DMS153 treated with DMSO at 0.1 percent for 48 hours (cell line): ENCODE results near the gene COPS3.

Experiments used
- DNase-seq: peaks from one replicate; lab custom pipeline; 2025; ENCODE audit not compliant: unreplicated experiment; lab: John Stamatoyannopoulos, UW

The COPS3 gene

DNA sequence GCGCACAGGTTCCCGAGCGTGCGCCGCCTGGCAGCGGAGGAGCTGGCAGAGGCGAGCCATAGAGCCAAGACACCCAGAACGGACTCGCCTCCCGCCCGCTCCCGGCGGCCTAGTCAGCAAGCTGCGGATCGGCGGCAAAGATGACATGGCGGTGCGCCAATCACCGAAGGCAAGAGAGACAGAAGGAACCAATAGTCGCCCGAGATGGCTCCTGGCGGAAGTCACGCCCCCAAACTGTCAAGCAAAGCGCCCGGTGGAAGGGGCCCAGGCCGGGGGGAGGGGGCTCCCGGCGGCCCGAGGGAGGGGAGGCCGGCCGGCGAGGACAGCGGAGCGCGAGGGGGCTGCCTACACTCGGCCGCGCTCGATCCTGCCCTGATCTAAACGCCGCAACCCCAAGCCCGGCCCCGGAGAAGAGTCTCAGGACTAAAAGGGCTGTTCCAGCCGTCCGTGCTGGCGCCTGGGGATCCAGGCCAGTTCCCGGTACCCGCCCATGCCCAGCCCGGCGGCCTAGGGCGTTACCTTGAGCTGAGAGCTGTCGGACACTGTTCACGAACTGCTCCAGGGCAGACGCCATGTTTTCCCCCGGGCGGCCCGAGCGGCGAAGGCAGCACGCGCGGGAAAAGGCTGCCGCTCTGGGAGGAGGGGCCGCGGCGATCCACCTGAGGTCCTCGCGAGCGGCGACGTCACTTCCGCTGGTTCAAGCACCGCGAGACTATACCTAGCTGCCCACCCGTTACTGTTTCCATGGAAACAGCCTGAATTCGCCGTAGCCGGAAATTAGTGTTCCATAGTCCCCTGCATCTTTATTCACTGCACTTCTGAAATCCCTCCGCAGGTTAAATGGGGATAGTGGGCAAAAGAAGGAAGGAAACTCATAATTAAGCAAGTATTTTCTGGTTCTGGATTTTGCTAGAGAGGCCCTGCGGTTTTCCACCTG lies at the start of gene COPS3:
Gene COPS3, minus strand, starts transcription at position 634 of the 937 bp plus-strand sequence. Its CDS starts 60 bp downstream, at position 574.
- DNase-seq, result peak; percentile 64

DNA sequence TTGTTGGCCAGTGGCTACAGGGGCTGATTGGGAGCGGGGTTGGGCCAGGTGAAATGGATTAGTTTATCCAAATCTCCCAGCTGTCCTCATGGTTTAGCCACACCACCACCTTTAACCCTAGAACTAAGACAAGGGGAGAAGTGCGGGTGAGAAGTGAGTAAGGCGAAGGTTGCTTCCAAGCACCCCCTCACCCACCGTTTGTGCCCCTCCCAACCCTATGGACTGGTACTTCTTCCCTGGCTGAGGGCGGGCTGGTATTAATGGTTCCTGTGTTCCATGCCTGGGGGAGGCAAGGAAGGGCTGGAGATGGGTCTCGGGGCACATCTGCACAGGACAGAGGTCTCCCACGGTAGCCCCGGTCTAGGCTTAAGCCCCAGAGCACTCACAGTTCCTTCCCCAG lies 47.2 kb upstream of the COPS3 start:
- no peak for DNase-seq

DNA sequence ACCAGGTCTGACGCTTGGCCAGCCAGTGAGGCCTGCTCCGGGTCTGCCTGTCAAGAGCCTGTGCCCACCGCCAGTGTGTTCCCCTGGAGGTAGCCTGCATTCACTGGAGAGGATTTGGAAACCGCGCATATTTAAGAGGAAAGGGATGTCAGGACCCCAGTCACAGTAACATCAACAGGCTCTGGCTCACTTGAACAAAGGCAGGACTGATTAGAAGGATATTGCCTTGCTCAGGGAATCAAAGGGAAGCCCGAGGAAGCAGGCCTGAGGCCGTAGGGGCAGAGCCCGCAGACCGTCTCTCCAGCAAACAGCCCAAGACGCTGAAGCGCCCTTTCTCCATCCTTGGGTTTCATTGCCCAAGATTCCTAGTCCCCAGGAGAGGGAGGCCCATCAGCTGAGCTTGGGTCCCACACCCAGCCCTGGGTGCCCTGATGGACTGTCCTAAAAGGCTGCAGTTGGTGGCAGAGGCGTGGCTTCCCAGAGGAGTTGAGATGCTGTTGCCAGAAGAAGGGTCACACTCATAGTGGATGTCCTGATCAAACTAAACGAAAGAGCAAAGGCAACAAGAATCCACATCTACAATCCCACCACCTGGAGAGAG lies 45.3 kb upstream of the COPS3 start:
- no peak for DNase-seq

DNA sequence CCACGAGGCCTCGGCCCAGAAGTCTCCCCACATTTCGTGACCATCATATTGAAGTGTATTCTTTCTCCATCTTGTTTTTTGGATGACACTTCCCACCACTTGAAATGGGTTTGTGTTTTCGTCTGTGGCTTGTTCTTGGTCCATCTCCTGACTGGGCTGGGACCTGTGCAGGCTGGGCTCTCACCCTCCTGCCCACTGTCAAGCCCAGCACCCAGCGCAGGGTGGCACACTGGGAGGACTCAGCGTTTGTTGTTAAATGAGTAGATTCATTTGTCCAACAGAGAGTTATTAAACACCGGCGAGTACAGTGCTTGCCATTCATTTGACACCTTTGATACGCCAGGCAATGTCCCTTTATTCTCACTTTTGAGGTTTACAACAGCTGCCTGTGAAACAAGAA lies 44.8 kb upstream of the COPS3 start:
- no peak for DNase-seq

DNA sequence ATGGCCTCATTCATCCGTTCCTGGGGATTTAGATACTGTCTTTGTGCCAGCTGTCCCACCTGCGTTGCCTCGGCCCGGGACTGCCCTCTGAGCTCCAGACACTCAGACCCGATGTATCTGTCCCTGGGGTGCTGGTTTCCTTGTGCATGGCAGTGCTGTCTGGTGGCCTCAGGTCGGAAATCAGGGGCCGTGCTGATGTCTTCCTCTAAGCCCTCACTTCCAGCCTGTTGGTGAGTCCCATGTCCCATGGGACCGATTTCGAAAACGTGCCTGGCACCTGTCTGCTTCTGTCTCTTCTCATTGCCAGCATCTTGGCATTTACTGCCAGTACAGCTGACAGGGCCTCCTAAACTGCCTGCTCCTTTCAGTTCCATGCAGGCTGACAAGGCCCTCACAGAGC lies 44.2 kb upstream of the COPS3 start:
- no peak for DNase-seq

DNA sequence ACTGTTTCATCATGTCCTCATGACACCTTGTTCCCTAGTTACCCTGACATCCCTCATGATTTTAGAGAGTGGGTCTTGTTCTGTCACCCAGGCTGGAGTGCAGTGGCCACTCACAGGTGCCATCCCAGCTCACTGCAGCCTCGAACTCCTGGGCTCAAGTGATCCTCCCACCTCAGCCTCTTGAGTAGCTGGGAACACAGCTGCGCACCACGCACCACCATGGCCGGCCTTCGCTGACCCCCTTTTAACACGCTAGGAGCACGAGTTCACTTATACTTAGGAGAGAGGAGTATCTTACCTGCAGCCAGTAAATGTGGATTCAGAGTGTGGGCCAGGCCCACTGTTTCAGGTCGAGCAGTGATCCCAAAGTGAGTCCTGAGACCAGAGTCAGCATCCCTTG lies 43.6 kb upstream of the COPS3 start:
- no peak for DNase-seq

DNA sequence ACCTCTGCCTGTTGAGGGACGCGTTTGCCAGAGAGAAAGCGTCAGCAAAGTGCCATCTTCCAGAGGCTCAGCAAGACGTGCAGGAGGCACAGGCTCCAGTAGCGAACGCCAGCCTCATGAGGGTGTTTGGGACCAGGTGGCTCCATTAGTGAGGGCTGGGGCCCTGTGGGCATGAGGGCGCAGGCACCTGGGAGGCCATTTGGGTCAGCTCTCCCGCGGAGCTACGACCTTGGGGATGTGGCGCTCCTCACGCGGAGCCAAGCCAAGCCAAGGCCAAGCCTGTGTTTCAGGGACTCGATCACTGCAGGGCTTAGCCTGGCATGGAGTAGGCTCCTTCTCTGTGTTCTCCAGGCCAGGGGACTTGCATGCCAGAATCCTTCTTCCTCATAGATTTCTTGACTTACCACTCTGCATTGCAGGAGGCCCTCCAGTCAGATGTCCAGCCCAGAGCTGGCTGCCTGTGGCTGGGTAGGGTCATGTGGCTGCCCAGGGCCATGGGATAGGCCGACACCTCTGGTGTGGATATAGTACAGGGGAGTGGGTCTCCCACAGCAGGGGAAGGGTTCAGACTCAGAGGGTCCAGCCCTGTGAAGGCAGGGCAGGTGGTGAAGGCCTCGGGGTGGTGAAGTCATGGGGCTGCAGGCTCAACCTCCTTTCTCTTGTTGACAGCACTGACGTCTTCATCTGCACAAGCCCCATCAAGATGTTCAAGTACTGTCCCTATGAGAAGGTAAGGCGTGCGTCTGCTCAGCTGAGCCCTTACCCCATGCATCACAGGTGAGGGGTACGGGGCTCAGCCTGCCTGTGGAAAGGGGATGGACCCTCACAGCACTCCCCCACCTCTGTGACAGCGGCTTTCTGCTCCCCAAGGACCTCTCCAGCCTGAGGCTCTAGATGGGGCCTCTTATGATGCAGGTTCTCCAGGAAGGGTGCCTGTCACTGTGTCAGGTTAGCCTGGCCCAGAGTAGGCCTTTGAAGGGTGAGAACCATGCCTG lies 41.8 kb upstream of the COPS3 start:
- no peak for DNase-seq

DNA sequence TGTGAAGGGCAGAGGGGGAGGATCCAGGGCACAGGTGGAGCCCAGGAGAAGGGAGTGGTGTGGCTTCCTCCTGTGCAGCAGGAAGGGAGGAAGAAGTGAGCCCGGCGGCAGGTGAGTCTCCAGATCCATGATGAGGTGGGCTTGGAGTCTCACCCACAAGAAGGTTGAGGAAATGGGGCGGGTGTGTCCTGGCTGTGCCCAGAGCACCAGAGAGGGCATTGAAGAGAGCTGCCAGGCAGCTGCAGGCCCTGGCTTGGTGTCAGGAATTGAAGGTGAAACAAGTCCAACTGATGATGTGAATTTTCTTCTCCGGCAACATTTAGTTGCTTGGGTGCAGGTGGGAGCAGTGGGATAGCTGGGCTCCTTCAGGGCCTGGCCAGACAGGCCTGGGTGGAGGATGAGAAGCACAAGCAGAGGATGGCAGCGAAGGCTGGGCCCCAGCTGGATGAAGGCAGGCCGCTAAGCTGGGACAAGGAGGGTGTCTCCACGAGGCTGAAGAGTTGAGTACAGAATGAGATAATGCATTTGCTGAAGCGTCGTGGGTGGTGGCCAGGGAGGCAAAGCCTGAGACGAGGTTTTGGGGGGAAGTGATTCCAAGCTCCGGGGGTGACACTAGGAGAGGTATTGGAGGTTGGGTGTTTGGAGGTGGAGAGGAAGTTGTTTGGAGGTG lies 40.4 kb upstream of the COPS3 start:
- no peak for DNase-seq

DNA sequence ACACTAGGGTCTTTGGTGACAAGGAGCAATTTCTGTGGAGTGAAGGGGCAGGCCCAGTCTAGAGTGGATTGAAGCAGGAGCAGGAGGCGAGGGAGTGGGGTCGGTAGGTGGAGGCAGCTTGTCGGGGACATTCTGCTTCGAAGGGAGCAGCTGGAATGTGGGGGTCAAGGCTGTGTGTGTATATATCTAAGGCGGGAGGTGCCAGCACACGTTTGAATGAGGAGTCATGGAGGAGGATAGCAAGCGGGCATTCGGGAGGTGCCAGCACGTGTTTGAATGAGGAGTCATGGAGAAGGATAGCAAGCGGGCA lies 39.8 kb upstream of the COPS3 start:
- no peak for DNase-seq

DNA sequence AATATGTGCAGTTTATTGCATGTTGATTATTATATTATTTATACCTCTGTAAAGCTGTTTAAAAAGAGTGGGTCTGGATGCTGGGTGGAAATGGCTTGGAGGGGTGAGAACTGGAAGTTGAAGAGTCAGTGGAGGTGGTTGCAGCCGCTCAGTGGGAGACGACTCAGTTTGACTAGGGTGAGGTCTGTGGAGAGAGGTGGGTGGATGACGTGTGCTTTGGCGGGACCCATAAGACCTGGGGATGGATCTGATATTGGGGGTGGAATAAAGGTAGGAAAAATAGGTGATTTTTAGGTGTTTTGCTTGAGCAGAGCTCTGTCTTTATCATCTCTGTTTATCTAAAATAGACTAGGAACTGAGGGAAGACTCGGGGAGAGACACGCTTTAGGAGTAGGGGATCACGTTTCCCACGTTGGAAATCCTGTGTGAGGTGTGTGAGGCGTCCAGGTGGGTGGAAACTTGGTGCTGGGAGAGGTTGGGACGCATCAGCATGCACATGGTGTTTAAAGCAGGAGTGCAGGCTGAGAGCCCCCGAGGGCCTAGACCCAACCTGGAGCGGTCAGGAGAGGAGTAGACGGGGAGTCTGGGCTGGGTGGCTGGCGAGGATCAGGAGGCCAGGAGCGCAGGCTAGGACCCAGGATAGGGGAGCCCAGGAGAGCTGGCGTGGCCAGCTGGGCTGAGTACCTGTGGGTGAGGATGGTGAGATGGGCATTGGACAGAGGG lies 39.3 kb upstream of the COPS3 start:
- no peak for DNase-seq

DNA sequence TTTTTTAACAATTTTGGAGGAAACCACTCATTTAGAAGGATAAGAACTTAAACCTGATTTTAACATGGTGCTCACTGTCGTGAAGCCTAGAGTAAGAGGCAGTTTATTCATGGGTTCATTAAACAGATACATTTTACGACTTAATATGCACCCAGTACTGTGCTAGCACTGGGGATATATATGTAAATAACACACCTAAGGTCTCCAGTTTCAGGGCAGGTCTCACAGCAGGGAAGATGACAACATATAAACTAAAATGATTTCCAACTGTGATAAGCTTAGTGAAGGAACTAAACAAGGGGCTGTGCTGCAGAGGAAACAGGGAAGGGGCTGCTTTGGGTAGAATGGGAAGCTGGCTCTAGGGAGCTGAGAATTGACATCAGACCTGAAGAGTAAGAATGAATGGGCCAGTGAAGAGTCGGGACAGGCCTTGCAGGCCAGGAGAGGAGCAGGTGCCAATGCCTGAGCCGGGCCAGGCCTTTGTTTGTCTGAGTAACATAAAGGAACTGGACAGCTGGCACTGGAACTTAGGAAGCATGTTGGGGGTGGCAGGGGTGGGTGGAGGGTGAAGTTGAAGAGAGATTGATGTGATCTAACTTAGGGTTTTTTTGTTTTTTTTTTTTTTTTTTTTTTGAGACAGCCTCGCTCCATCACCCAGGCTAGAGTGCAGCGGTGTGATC lies 34.2 kb upstream of the COPS3 start:
- DNase-seq, result no peak

DNA sequence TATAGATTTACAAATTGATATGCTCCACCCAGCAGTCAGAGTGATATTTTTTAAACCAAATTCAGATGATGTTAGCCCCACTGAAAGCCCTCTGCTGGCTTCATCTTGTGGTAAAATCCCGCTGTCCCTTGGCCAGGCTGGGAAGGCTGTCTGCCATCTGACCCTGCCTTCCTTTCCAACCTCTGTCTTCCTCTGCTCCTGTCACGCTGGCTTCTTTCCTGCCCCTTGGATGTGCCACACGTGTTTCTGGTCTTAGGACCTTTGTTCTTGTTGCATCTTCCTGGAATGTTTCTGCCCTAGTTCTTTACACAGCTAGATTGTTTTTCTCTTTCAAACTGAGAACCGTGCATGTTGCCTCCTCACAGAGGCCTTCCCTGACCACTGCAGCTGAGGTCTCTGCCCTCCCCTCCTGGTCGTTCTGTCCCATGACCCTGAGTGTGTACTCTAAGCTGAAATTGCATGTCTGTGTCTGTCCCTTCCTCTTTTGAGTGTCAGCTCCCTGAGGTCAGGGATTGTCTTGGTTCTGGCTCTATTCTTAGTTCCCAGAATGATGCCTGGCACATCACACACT lies 33.5 kb upstream of the COPS3 start:
- DNase-seq, result no peak

DNA sequence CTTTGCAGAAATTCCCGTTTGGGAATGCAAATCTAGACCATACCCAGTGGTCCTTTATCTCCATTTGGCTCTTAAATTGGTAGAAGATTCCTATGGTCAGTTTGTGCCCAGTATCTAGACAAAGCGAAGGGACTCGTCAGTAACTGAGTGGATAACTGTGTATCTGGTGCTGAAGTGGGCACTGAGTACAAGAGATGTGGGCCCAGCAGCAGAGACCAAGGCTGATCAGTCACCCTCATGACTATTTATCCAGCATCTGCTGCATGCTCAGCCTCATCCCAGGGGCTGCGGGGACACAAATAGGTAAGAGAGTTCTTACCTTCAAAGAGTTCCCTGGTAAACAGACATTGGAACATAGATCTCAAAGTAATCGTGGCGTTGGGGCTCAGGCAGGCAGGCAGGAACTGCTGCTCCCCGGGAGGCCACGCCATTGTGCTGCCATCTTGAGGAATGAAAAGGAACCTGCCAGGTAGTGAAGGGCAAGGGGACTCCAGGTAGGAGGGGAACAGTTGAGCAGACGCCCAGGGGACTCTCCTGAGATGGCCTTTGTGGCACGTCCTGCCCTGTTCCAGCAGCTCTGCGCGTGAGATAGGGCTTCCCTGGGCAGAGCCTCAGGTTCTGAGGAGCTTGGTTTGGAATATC lies 32.4 kb upstream of the COPS3 start:
- DNase-seq, result no peak

DNA sequence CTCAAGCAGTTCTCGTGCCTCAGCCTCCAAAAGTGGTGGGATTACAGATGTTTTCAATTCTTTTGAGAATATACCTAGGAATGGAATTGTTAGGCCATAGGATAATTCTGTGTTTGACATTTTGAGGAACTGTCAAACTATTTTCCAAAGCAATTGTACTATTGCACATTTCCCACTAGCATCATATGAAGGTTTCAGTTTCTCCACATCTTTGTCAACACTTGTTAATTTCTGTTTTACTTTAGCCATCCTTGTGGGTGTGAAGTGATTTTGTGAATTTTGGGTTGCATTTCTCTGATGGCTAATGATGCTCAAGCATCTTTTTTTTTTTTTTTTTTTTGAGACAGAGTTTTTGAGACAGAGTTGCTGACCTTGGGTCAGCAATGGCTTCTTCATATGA lies 28.3 kb upstream of the COPS3 start:
- no peak for DNase-seq

DNA sequence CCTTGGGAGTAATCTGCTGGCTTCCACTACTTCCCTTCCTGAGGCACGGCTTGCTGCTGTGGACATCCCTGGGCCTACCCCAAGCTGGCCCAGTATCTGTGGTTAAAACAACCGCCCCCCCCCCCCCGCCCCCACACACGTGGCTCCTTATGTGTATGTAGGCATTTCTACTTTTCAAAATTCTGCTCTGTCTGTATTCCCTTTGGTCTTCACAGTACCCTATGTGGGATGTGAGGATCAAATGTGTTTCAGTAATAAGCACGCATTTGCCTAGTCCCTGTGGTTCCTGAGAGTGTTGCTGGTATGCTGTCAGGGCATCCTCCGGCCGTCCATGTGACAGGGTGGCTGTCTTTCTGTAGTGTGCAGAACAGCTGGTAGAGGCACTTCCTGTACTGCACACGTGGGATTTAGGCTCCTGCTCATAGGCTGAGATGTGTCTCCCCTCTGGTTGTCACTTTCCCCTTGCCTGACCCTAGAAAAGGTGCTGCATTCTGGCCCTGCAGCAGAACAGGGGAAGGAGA lies 24.3 kb upstream of the COPS3 start:
- DNase-seq, result no peak

DNA sequence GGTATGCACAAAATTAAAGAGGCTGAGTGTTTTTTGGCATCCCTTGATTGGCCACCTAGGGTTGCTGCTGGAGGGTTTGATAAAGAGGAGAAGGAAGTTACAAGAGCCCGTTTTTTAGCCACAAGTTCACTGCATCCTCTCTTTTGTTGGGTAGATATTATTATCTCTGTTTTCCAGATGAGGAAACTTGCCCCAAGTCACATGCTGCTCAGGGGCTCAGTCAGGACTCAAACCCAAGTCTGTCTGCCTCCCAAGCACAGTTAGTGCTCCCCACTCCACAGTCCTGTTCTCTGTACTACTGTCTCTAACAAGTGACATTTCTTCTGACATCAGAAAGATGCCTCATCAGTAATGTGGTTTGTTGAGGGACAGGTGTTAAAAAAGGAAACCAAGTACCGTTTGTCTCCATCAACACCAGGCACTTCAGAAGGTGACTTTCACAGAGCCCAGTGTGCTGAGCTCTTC lies 23.5 kb upstream of the COPS3 start:
- DNase-seq, result no peak

DNA sequence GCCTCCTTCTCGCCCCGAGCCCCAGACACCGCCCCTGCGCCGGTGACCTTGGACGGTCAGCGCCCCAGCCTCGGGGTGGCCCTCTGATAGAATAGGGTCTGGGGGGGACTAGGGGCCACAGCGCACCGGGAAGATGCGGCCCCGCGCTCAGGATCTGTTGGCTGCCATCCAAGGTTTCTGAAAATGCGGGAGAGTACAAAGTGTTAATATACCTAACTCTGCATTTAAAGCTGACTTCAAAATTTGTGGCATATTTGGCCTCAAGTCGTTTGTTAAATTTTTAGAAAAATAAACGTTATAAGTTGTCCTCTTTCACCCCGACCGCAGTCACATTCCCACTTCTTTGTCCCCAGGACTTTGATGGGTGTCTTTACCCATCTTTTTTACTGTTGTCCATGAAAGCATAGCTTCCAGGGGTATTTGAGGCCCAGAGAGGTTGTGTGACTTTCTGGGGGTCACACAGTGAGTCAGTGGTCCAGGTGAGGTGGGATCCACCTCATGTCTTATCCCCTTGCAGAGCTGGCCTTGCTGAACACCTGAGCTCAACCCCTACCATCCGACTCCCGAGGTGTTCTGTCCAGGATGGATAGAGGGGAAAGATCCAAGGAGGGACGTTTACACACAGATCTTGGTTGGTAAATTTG lies 22.9 kb upstream of the COPS3 start:
- DNase-seq, result no peak
